ENCODE data around the gene KLHL22. TPM values are rescaled to one million over a fixed set of nuclear protein-coding genes. Genes with fewer than 3 reads are reported as not detected.
"Not testable (repeated sequence)": the region's sequence is repeated elsewhere in the genome, so short reads cannot be mapped to it uniquely, and the experiment has no call there.

The KLHL22 gene
- total RNA-seq (32.4 and 35.3 TPM in 2 replicates), polyA plus RNA-seq (17.4 and 19.2 TPM in 2 replicates), polyA minus RNA-seq (ENCODE audit: low replicate concordance) (24.9 and 35.4 TPM in 2 replicates)
- 14.1 and 18.1 TPM in 2 replicates for polyA plus RNA-seq (2012)

DNA sequence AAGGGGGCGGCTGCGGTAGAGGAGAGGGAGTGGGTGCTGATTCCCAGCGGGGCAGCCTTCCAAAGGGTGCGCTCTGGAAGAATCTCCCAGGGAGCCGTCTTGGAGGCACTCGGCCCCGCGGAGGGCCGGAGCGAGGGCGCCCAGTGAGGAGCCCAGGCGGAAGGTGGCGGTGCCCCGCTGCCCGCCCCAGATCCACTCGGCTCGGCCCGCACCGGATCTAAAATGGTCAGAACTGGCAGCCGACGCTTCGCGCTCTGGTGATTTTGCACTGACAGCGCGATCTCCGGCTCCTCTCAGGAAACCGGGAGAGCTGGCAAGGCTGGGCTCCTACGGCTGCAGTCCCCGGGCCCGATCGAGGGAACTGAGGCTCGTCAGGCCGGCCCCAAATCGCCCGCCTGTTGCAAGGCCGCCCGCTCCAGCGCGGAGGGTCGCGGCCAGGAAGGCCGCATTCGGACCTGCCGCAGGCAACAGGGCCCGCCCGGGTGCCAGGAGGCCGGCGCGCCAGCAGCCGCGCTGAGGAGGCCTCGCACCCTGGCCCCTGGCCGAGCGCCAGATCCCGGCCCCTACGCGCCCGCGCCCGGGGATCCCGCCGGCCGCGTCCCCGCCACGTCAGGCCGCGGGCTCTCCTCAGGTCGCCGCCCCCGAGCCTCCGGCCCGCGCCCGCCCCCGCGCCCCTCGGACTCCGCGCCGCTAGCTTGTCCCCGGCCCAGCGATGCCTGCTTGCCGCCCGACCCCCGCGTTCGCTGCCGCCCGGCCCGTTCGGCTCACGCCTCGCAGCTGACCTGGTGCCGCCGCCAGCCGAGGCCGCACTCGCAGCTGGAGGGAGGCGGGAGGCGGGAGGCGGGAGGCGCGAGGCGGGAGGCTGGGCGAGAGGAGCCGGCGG, at the start of gene KLHL22:
KLHL22 (minus strand) TSS at position 818 of the 883 bp plus-strand sequence. CDS start 6,584 bp downstream, outside the sequence.
- Histone ChIP-seq H3K9me3 (ENCODE audit: control insufficient read depth, insufficient read depth, low read depth, low read length) (no peaks in the 10 kb centered on the region), H4K20me1 (ENCODE audit: control insufficient read depth, extremely low read depth, insufficient read depth, low read length) (no peaks in the 10 kb centered on the region), H3K79me2 (ENCODE audit: control insufficient read depth, insufficient read depth, low read length) (peaks cover 28% of the 10 kb centered on the region), H3K36me3 (ENCODE audit: control insufficient read depth, insufficient read depth, low read length) (no peaks in the 10 kb centered on the region), H3K4me3 (replicated peaks in 1 of 4; ENCODE audit: control extremely low read depth in 1 of 4, insufficient read depth in 1 of 4, low read depth in 3 of 4, low read length in 4 of 4) (peak within 1 kb of the TSS; percentile 66 to 88 (median 80)), H3K27me3 (ENCODE audit: control insufficient read depth, insufficient read depth, low read length) (no peaks in the 10 kb centered on the region), H3K9ac (ENCODE audit: insufficient read depth, low read length) (peak within 1 kb of the TSS; percentile 86), H3K4me2 (ENCODE audit: extremely low read depth, insufficient read depth, low read length) (peak within 1 kb of the TSS; percentile 100), H2AFZ (ENCODE audit: low read length) (peak within 1 kb of the TSS; percentile 92), H3K4me1 (ENCODE audit: control insufficient read depth, extremely low read depth, insufficient read depth, low read length) (peaks cover 2% of the 10 kb centered on the region), H3K27ac (ENCODE audit: insufficient read depth, low read length) (peak within 1 kb of the TSS; percentile 93)
- TF ChIP-seq EZH2 (IDR thresholded peaks at IDR 0.05; ENCODE audit: low read length, missing control alignments) (no peak), CTCF (conservative IDR thresholded peaks at IDR 0.05 in 1 of 2, IDR thresholded peaks at IDR 0.05 in 1 of 2; ENCODE audit: low read depth in 1 of 2, low read length in 2 of 2) (no peak)
- peak; percentile 33 to 38 for DNase-seq (ENCODE audit: low read depth in 2 of 2)

DNA sequence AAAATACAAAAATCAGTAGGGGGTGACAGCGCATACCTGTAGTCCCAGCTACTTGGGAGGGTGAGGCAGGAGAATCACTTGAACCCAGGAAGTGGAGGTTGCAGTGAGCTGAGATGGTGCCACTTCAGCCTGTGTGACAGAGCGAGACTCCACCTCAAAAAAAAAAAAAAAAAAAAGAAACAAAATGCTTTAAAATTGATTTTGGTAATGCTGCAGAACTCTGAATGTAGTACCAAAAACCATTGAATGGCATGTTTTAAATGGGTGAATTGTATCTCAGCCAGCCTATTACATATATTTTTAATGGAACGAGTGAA, 49.7 kb upstream of the KLHL22 start:
- H3K27me3 ChIP-seq (ENCODE audit: control insufficient read depth, insufficient read depth, low read length); H3K4me2 ChIP-seq (ENCODE audit: extremely low read depth, insufficient read depth, low read length); H4K20me1 ChIP-seq (ENCODE audit: control insufficient read depth, extremely low read depth, insufficient read depth, low read length); H3K9ac ChIP-seq (ENCODE audit: insufficient read depth, low read length); H3K4me3 ChIP-seq (replicated peaks in 1 of 4; ENCODE audit: control extremely low read depth in 1 of 4, insufficient read depth in 1 of 4, low read depth in 3 of 4, low read length in 4 of 4); DNase-seq (ENCODE audit: low read depth in 2 of 2); H3K27ac ChIP-seq (ENCODE audit: insufficient read depth, low read length); H3K36me3 ChIP-seq (ENCODE audit: control insufficient read depth, insufficient read depth, low read length); H2AFZ ChIP-seq (ENCODE audit: low read length); H3K9me3 ChIP-seq (ENCODE audit: control insufficient read depth, insufficient read depth, low read depth, low read length): not testable (repeated sequence)
- Histone ChIP-seq H3K79me2 (ENCODE audit: control insufficient read depth, insufficient read depth, low read length) (peaks cover 65% of the 10 kb centered on the region), H3K4me1 (ENCODE audit: control insufficient read depth, extremely low read depth, insufficient read depth, low read length) (peaks cover 11% of the 10 kb centered on the region)

- Histone ChIP-seq H3K27me3 (ENCODE audit: control insufficient read depth, insufficient read depth, low read length) (no peaks in the 10 kb centered on the region), H3K4me2 (ENCODE audit: extremely low read depth, insufficient read depth, low read length) (no peak overlapping the region), H3K9me3 (ENCODE audit: control insufficient read depth, insufficient read depth, low read depth, low read length) (no peaks in the 10 kb centered on the region), H4K20me1 (ENCODE audit: control insufficient read depth, extremely low read depth, insufficient read depth, low read length) (no peaks in the 10 kb centered on the region), H3K9ac (ENCODE audit: insufficient read depth, low read length) (no peak overlapping the region), H3K4me1 (ENCODE audit: control insufficient read depth, extremely low read depth, insufficient read depth, low read length) (no peaks in the 10 kb centered on the region), H3K27ac (ENCODE audit: insufficient read depth, low read length) (no peak overlapping the region), H3K36me3 (ENCODE audit: control insufficient read depth, insufficient read depth, low read length) (peaks cover 4% of the 10 kb centered on the region), H3K4me3 (replicated peaks in 1 of 4; ENCODE audit: control extremely low read depth in 1 of 4, insufficient read depth in 1 of 4, low read depth in 3 of 4, low read length in 4 of 4) (no peak overlapping the region), H3K79me2 (ENCODE audit: control insufficient read depth, insufficient read depth, low read length) (peaks cover 59% of the 10 kb centered on the region), H2AFZ (ENCODE audit: low read length) (no peak overlapping the region)
- TF ChIP-seq EZH2 (IDR thresholded peaks at IDR 0.05; ENCODE audit: low read length, missing control alignments), result no peak
- TF ChIP-seq CTCF (conservative IDR thresholded peaks at IDR 0.05 in 1 of 2, IDR thresholded peaks at IDR 0.05 in 1 of 2; ENCODE audit: low read depth in 1 of 2, low read length in 2 of 2), result no peak
- no peak for DNase-seq (ENCODE audit: low read depth in 2 of 2)
Observed at GRCh38 chr22:20542736-20543135, 47.1 kb upstream of the KLHL22 start.
